GM19372 (cell line): ENCODE measurements around the gene ZPBP2.

ENCODE experiments used
- ATAC-seq: cut with Tn5 transposase; IDR thresholded peaks from one replicate; pipeline ENCODE4 v1.9.1; 2021; ENCODE audit warnings: mild to moderate bottlenecking, low read depth, moderate library complexity; ENCODE audit not compliant: unreplicated experiment

Gene ZPBP2

DNA sequence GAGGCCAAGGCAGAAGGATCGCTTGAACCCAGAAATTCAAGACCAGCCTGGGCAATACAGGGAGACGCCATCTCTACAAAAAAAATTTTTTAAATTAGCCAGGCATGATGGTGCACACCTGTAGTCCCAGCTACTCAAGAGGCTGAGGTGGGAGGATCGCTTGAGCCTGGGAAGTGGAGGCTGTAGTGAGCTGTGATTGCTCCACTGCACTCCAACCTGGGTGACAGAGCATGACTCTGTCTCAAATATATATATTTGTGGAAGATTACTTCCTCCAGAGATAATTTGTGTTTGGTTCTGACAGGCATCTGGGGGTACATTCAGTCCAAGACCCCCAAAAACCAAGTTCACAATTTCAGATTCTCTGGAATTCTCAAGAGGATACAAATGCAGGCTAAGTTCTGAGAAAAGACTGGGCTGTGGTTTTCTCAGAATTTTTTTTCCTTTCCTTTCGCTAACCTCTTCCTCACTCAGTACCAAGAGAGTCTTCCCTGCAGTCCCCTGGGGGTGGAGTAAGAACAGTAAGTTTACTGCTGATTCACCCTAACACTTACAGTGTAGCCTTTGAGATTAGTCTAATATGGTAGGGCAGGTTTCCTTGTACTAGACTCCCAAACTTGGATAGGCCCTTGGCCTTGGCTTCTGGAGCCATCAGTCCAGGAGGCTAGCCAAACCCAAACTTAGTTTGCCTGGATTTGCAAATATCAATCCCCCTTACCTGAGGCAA is 35.3 kb downstream of the ZPBP2 start:
- no peak for ATAC-seq

GRCh38 chr17:39904990-39905288 is 36.9 kb downstream of the ZPBP2 start:
- no peak for ATAC-seq

DNA sequence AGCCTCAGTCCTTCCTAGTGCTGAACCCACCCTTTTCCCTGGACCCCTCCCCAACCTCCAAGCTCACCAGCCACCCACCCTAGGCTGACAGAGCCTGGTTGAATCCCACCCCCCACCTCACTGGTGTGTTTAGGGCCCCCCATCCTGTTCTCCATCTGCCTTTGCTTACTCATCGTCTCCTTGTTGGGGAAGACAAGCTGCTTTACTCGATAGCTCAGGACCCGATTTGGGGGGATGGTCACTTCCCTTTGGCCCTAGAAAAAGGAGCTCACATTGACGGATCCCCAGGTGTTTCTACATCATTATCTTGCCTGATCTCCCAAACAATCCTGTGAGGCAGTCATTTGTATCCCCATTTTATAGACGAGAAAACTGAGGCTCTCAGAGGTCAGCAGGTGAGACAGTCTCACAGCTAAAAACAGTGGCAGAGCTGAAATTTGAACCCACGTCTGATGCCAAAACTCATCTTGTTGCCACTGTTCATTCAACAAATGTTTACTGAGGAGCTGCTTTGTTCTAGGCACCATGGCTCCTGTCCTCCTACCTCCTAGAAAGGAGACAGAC is 40.9 kb downstream of the ZPBP2 start:
- ATAC-seq, result no peak

- no peak for ATAC-seq
Observed at GRCh38 chr17:39913989-39914388, 46.0 kb downstream of the ZPBP2 start.

DNA sequence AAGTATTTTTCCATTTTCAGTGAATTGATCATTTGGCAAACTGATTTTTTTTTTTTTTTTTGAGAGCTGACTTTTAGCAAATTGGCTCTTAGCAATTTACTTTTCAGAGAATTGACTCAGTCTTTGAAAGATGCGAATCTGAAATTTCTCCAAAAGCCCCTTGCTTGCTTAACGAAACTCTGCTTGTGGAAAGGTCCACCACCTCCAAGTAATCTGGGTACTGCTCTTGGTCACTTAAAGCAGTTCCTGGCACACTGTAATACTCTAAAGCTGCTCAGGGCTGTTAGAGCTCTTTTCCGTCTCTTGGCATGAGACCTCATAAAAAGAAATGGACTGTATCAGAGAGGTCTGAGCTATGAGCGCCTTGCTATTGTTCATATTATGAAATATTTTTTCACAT is 47.6 kb downstream of the ZPBP2 start:
- ATAC-seq, result no peak

GRCh38 chr17:39916918-39917317 is 48.9 kb downstream of the ZPBP2 start:
- no peak for ATAC-seq

- no peak for ATAC-seq
Observed at GRCh38 chr17:39919087-39919683, 51.2 kb downstream of the ZPBP2 start.

DNA sequence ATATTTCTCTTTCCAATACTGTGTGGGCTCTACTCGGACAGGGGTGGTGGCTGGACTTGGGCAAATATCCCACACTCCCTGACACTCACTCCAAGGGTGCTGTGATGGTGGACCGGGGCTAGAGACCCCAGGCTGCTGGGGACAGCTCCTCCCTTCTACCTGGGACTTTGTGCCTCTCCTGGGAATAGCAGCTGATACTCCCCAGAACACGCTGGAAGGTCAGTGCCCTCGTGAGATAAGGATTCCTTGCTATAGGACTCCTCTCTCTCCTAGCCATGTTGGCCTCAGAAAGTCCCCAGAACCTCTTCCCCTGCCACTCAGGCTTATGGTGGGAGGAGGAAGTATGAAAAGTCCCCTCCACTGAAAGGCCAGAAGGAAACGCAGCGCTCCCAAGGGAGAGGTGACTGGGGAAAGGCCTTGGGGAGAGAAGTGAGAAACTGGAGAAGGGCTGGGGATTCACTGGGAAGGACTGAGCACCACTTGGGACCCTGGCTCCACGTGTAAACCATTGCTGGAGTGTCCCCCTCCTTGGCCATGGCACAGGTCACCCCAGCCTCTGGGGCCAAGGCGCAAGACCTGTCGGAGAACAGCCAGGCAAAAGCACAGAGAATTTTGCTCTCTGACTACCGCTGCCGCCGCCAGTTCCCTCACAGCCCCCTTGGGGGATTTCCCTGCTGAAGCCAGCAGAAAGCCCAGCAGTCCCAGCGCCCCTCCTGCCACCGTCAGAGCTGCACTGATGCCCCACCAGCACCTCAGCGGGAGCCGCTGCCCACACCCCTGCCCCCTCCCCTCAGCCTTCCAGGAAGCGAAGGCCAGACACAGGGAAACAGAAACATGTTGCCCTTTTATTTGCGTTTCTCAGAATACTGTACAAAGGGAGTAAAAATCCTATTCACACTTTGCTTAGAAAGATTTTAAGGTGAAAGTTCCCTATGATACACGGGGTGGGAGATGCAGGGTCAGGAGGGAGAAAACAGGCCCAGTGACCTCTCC is 52.5 kb downstream of the ZPBP2 start:
- no peak for ATAC-seq

DNA sequence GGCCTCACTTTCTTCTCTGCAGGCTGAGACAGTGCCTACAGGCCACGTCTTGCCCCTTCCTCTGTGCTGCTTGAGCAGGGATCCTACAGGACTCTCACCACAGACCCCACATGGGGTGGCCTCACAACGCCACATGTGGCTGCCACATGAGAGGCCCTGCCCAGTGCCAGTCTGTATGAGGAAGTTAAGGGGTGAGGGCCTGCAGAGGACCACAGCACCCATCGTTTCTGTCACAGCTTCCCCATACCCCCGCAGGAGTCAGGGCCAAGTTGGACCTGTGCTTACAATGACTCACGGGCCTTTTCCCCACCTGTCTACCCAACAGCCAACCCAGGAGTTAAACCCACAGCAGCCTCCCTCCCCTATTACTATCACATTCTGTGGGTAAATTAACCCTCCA is 53.3 kb downstream of the ZPBP2 start:
- no peak for ATAC-seq

- no peak for ATAC-seq
Observed at GRCh38 chr17:39922006-39922405, 54.0 kb downstream of the ZPBP2 start.

GRCh38 chr17:39923230-39923629 is 55.2 kb downstream of the ZPBP2 start:
- no peak for ATAC-seq

DNA sequence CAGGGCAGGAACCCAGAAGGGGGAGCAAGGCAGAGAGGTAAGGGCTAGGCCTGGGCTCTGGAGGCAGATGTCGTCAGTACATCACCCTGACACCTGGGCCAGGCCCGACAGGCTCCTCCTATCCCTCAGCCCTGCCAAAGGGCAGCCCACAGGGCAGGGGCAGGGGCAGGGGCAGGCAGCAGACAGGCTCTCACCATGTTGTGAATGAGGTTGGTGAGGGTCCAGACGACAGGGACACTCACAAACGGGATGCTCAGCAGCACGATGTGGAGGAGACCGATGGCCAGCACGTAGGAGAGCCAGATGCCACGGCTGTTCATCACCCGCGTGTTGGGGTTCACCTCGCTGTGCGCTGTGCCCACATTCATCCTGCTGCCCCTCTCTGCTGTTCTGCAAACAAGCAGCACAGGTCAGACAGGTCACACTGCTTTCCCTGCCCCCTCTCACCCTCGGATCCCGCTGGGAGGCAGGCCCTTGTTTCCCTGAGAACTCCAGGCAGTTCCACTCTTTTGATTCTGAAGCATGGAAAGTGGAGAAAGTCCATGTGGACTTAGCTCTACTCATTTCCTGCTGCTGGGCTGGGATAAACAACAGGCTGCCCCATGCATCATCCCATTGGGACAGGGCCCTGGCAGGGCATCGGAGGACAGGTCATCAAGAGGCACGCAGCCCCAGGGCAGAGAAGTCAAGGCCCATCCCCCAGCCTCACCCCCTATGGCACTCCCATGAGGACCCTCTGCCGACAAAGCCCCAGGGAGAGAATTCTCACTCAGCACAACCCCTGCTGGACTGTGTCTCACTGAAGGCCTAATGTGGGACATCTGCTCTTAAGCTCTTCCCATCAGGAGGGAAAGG is 56.1 kb downstream of the ZPBP2 start:
- ATAC-seq, result no peak

DNA sequence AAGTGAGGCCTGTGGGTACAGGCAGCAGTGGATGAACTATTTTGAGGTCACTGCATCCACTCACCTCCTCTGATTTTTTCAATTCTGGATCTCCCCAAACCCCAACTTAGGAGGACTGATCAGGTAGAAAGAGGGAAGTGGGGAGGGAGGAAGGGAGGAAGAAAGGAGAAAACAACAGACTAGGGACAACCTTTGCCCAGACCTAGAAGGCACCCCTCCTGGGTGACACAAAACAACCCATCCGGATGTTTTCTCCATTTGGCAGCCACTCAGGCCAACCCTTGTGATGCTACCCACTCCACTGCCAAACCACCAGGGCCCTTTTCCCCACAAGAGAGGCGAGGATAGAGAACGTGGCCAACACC is 56.7 kb downstream of the ZPBP2 start:
- no peak for ATAC-seq

DNA sequence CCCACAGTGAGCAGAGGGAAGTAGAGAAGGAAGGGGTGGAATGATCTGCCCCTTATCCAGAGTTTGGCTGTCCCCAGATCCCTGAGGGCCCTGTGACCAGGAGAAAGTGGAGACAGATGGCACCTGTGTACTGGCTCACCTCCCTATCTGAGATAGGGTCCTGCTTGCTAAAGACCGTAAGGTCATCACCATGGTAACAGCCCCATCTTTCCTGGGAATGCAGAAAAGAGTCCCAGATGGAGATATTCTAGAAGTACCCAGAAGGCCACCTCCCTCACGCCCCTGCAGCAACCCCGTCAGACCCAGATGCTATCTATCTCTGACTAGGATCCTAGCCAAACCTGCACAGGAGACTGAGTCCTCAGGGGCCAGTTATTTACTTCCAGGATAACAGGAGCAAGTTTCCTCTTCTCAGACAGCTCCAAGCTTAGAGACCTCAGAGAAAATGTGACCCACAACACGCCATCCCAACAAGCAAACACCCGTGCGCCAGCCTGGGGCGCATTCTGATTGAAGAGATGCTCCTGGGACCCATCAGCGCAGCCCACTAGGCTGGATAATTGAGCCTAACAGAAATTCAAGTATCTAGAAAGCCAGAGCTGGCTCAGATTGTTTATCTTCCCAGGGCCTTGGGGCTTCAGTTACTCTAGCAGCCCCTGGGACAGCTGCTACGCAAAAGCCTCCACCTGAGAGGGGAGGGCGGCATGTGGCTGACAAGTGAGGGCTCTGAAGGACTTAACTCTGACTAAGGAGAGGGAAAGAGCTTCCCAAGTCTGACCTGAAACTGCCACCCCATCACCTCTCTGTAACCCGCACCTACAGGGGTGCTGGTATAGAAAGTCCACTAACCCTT is 57.5 kb downstream of the ZPBP2 start:
- ATAC-seq, result no peak

- no peak for ATAC-seq
Observed at GRCh38 chr17:39926135-39926587, 58.2 kb downstream of the ZPBP2 start.

DNA sequence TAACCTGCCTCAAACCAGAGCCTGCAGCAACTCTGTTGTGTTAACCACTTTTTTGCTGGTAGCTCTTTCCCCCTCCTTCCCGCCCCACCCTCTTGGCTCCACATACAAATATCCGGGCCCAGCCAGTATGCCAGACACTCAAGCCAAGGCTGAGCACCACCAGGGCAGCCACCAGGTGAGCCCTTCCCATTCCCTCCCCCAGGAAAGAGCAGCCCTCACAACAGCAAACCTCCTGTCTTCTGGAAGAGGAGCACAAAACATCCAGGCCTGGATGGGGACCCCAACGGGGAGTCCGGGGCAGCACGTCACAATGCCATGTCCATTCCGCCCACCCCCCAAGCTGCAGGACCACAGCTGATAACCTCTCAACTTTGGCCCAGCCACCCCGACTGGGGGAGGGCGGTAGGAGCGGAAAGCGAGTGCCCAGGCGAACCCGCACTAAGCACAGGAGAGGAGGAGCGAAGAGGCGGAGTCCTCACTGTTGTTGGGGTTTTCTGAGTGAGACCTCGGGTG is 58.6 kb downstream of the ZPBP2 start:
- no peak for ATAC-seq
